GM18511 (cell line): Measurements from ENCODE around the gene NELFB.

Experiments used
- ATAC-seq: cut with Tn5 transposase; IDR thresholded peaks from one replicate; pipeline ENCODE4 v1.9.1; 2021; ENCODE audit warnings: mild to moderate bottlenecking, moderate library complexity; ENCODE audit not compliant: unreplicated experiment

Gene NELFB

GRCh38 chr9:137267933-137268355, 12.8 kb downstream of the NELFB start:
- no peak for ATAC-seq

GRCh38 chr9:137268538-137269201, 13.5 kb downstream of the NELFB start:
- ATAC-seq: no peak

- ATAC-seq: no peak
Measured at GRCh38 chr9:137269231-137269772, 14.2 kb downstream of the NELFB start.

- ATAC-seq: no peak
Measured at GRCh38 chr9:137270929-137271695, 16.0 kb downstream of the NELFB start.

GRCh38 chr9:137271696-137272076, 16.6 kb downstream of the NELFB start:
- no peak for ATAC-seq

GRCh38 chr9:137272241-137273094, 17.3 kb downstream of the NELFB start:
- ATAC-seq: no peak

GRCh38 chr9:137273095-137273490, 18.0 kb downstream of the NELFB start:
- no peak for ATAC-seq

GRCh38 chr9:137273611-137274320, 18.6 kb downstream of the NELFB start:
- no peak for ATAC-seq

- no peak for ATAC-seq
Measured at GRCh38 chr9:137275203-137275587, 20.1 kb downstream of the NELFB start.

- no peak for ATAC-seq
Measured at GRCh38 chr9:137275588-137276472, 20.7 kb downstream of the NELFB start.

GRCh38 chr9:137276473-137277328, 21.6 kb downstream of the NELFB start:
- ATAC-seq: no peak

GRCh38 chr9:137277329-137278041, 22.4 kb downstream of the NELFB start, which contains the start of gene TOR4A:
TOR4A (plus strand) TSS chr9:137277726; CDS start chr9:137278690, 964 bp downstream.
- ATAC-seq: peak; percentile 84

- ATAC-seq: peak; percentile 9
Measured at GRCh38 chr9:137278061-137278701, 23.1 kb downstream of the NELFB start.

- no peak for ATAC-seq
Measured at GRCh38 chr9:137278721-137279711, 23.9 kb downstream of the NELFB start.

GRCh38 chr9:137279741-137280473, 24.8 kb downstream of the NELFB start:
- no peak for ATAC-seq
